Measurements from ENCODE around the gene THSD4.

The THSD4 gene

DNA sequence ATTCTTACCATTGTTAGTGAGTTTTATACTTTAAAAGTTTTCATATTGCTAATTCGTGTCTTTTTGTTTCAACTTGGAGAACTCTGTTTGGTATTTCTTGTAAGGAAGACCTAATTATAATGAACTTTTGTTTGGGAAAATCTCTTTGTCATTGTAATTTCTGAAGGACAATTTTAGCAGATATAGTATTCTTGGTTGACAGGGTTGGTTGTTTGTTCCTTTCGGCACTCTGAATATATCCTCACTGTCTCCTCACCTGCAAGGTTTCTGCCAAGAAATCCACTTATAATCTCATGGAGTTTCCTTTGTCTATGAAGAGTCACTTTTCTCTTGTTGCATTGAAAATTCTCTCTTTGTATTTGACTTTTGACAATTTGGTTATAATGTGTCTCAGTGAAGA lies 469.9 kb downstream of the THSD4 start:
- Histone ChIP-seq H3K4me3 (no peak overlapping the region), H3K27ac (no peak overlapping the region)
- TF ChIP-seq, protein P1, sequence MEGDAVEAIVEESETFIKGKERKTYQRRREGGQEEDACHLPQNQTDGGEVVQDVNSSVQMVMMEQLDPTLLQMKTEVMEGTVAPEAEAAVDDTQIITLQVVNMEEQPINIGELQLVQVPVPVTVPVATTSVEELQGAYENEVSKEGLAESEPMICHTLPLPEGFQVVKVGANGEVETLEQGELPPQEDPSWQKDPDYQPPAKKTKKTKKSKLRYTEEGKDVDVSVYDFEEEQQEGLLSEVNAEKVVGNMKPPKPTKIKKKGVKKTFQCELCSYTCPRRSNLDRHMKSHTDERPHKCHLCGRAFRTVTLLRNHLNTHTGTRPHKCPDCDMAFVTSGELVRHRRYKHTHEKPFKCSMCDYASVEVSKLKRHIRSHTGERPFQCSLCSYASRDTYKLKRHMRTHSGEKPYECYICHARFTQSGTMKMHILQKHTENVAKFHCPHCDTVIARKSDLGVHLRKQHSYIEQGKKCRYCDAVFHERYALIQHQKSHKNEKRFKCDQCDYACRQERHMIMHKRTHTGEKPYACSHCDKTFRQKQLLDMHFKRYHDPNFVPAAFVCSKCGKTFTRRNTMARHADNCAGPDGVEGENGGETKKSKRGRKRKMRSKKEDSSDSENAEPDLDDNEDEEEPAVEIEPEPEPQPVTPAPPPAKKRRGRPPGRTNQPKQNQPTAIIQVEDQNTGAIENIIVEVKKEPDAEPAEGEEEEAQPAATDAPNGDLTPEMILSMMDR (IDR thresholded peaks at IDR 0.05), result no peak
- no peak for DNase-seq (ENCODE audit: low spot score)

DNA sequence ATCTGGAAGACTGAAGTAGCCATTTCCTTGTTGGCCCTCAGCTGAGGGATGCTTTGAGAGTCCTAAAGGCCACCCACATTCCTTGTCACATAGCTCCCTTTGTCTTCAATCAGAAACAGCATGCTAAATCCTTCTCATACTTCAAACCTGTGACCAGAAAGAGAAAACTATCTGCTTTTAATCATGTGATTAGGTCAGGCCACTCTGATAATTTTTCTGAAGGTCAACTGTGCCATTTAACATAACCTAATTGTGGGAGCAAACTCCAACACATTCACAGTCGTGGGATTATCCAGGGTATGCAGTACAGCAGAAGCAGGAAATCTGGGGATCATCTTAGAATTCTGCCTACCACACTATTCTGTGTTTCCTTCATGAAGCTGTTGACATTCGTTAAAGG lies 471.2 kb downstream of the THSD4 start:
- DNase-seq (ENCODE audit: low spot score), result no peak
- H3K27ac ChIP-seq, result no peak overlapping the region
- TF ChIP-seq, protein P1 (IDR thresholded peaks at IDR 0.05), result no peak
- no peak overlapping the region for H3K4me3 ChIP-seq

DNA sequence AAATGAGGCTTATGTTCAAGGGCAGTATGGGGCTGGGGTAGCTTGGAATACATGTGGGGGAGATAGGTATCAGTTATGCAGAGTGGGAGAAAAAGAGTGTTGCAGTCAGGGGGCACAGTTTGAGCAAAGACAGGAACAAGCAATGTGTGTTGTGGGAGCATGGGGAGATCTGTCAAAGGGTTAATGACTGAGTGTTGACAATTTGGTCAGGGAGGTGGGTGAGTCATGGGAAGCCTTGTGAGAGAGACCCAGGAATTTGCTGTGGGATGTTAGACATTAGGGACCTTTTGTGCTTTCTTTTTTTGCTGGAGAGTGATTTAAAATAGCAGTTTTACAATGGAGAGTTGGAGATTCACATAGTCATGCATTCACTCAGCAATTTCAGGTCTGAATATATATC lies 473.5 kb downstream of the THSD4 start:
- TF ChIP-seq, protein P1 (IDR thresholded peaks at IDR 0.05), result no peak
- H3K27ac ChIP-seq, result no peak overlapping the region
- H3K4me3 ChIP-seq, result no peak overlapping the region
- no peak for DNase-seq (ENCODE audit: low spot score)

DNA sequence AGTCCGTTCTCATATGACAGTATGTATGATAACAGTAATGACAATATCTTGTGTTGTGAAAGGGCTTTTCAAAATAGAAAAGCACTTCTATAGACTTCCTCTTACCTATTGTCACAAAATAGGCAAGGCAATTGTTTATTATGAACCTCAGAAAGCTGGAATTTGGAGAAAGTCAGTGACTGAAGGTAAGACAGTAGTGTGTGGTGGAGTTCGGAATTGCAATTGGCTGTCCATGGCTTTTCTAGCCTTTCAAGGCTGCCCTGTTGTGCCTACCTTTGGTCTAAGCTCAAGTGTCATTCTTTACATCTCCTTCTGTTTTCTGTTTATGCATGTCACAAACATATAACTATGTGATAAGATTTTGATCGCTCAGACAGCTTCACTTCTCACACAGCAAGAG lies 475.8 kb downstream of the THSD4 start:
- H3K27ac ChIP-seq, result no peak overlapping the region
- no peak overlapping the region for H3K4me3 ChIP-seq
- TF ChIP-seq, protein P1 (IDR thresholded peaks at IDR 0.05), result no peak
- no peak for DNase-seq (ENCODE audit: low spot score)

DNA sequence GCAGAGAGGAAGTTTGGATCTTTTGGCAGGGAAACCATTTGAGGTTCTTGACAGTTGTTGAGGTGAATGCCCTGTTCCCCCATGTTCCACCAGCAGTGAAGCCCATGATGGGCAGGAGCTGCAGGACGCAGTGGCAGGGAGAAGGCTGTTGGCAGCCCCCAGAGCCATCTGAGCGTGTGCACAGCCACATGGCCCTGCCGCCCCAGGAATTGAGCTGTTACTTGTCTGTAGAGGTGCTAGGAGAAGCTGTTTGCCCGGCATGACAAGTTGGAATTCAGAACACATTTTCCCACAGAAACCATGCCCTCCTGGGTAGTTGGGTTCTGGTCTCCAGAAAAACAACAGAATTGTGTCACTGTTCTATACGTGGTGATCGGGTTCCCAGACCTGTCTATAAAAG lies 476.9 kb downstream of the THSD4 start:
- no peak overlapping the region for H3K27ac ChIP-seq
- no peak for DNase-seq (ENCODE audit: low spot score)
- TF ChIP-seq, protein P1 (IDR thresholded peaks at IDR 0.05), result no peak
- no peak overlapping the region for H3K4me3 ChIP-seq

DNA sequence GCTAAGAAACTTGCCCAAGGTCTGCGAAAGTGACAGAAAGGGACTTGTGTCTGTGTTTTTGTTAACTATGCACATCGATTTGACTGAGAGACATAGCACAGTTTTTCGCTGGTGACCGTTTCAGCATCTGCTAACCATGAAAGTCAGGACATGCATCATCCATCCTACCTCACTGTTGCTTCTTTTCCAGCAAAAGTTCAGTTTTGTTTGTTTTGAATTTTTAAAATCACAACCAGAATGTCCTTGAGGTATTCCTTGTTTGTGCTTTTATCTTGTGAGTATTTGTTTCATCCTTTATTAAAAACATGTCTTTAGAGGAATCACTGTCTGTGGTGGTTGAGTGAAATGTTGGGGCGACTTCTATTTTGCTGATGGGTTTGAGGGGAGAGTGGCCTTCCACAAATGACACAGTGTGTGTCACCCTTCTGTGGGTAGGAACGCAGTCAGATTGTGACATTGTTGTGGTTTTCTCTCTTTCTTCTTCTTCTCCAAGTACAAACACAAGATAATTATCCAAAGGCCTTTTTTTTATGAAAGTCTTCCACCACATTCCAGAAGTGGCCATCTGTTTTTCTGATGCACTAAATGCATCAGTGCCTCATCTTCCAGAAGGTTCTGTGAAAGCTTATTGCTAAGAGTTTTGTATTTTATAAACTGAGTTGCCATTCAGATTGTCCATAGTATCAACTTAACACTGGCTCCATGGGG lies 480.7 kb downstream of the THSD4 start:
- TF ChIP-seq, protein P1 (IDR thresholded peaks at IDR 0.05), result no peak
- DNase-seq (ENCODE audit: low spot score), result no peak
- Histone ChIP-seq H3K27ac (no peak overlapping the region), H3K4me3 (no peak overlapping the region)

DNA sequence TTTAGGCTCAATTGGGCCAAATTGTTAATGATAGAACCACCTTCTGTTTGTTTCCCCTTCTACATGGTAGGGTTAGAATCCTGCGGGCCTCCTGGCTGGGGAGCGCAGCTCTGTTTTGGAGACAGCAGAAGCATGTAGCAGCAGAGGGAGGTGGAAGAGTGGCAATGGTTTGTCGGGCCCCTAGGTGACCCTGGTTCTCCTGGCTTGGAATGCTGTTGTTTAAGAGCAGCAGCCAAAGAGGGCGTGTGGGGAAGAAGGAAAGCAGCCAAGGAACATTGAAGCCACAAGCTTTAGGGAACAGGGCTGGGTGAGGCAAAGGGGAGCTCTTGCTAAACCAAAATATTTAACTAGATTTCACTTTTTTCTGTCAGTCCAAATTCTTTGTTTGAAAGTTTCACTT lies 481.4 kb downstream of the THSD4 start:
- DNase-seq (ENCODE audit: low spot score), result no peak
- TF ChIP-seq, protein P1 (IDR thresholded peaks at IDR 0.05), result no peak
- no peak overlapping the region for H3K4me3 ChIP-seq
- H3K27ac ChIP-seq, result no peak overlapping the region
